Urinary bladder (tissue), 4 donors: ENCODE measurements around the gene SLC23A3. TPM values are rescaled to one million over a fixed set of nuclear protein-coding genes. Genes with fewer than 3 reads are reported as not detected.

Experiments used
- DNase-seq: peaks from one replicate; pipeline ENCODE4 v3.0.0-alpha.2; 2015; ENCODE audit errors: extremely low spot score
- H3K27ac ChIP-seq: one replicate; pipeline ENCODE4 v1.5.1; 2013; ENCODE audit warnings: low read depth, mild to moderate bottlenecking, moderate library complexity
- H3K36me3 ChIP-seq: one replicate; pipeline ENCODE4 v1.6.1; 2013; ENCODE audit warnings: mild to moderate bottlenecking, moderate library complexity; ENCODE audit not compliant: insufficient read depth
- H3K4me1 ChIP-seq: one replicate; pipeline ENCODE4 v1.6.1; 2013; ENCODE audit warnings: mild to moderate bottlenecking, moderate library complexity; ENCODE audit not compliant: insufficient read depth
- H3K4me3 ChIP-seq: one replicate; pipeline ENCODE4 v1.5.1; 2013; ENCODE audit warnings: low read depth, low read length
- WGBS: extraction: QIAGEN DNeasy Blood & Tissue Kit; methylation state at CpG from one replicate; pipeline ENCODE4 v1.1.7; 2013; 5-methylcytosine and 5-hydroxymethylcytosine counted together
- polyA plus RNA-seq: library from polyadenylated mRNA; stranded (reverse); fragments of 200-250 nt; gene quantifications from one replicate; pipeline ENCODE4 v1.2.3, GENCODE V29; 2013
- total RNA-seq: library from RNA; depleted of rRNA; stranded (reverse); fragments of >200 nt; gene quantifications from one replicate; pipeline ENCODE4 v1.2.3, GENCODE V29; 2014
- donor health status: healthy with polysubstance abuse.
- donor health status: healthy.

The SLC23A3 gene
- total and polyA plus RNA-seq, 2 donors, result 0.79 to 2.2 TPM

DNA sequence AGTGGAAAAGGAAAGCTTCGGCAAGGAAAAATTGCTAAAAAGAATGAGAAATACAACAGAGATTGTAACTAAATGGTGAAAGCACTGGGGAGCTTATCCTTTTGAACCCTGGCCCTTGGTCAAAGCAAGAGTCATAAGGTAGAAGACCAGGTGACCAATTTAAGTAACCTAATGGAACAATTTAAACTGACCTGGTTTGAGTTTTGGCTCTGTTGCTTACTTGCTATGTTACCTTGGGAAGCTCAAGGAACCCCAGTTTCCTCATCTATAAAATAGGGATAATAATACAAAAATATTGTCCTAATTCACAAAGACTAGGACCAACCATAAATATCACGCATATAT, 57.8 kb downstream of the SLC23A3 start:
- 96% methylated on average over 2 of the region's 2 CpGs for WGBS
- H3K36me3 ChIP-seq, result no peaks in the 10 kb centered on the region
- H3K27ac ChIP-seq, result no peak overlapping the region
- H3K4me3 ChIP-seq, result no peak overlapping the region
- no peaks in the 10 kb centered on the region for H3K4me1 ChIP-seq
- no peak for DNase-seq

Other genes starting within 250 kb of the SLC23A3 start
- gene CDK5R2, start 210.4 kb downstream of the SLC23A3 start, total RNA-seq, result 0.16 TPM
- gene CDK5R2, start 210.4 kb downstream of the SLC23A3 start, polyA plus RNA-seq, result 0.23 TPM
- gene FEV, start 184.8 kb downstream of the SLC23A3 start, total RNA-seq, result not detected
- gene FEV, start 184.8 kb downstream of the SLC23A3 start, polyA plus RNA-seq, result not detected
- gene CRYBA2, start 176.6 kb downstream of the SLC23A3 start, total RNA-seq, result not detected
- not detected for gene CRYBA2, start 176.6 kb downstream of the SLC23A3 start, polyA plus RNA-seq
- not detected for gene CFAP65, start 128.5 kb downstream of the SLC23A3 start, total RNA-seq
- not detected for gene CFAP65, start 128.5 kb downstream of the SLC23A3 start, polyA plus RNA-seq
- not detected for gene IHH, start 109.1 kb downstream of the SLC23A3 start, total RNA-seq
- 0.13 TPM for gene IHH, start 109.1 kb downstream of the SLC23A3 start, polyA plus RNA-seq
- 13.3 TPM for gene NHEJ1, start 9.2 kb downstream of the SLC23A3 start, total RNA-seq
- 17.6 TPM for gene NHEJ1, start 9.2 kb downstream of the SLC23A3 start, polyA plus RNA-seq
- 23.0 TPM for gene CNPPD1, start 6.9 kb upstream of the SLC23A3 start, total RNA-seq
- 77.7 TPM for gene CNPPD1, start 6.9 kb upstream of the SLC23A3 start, polyA plus RNA-seq
- 34.7 TPM for gene RETREG2, start 8.2 kb upstream of the SLC23A3 start, total RNA-seq
- 65.4 TPM for gene RETREG2, start 8.2 kb upstream of the SLC23A3 start, polyA plus RNA-seq
- 15.3 TPM for gene ZFAND2B, start 36.8 kb upstream of the SLC23A3 start, total RNA-seq
- gene ZFAND2B, start 36.8 kb upstream of the SLC23A3 start, polyA plus RNA-seq, result 38.2 TPM
- gene ABCB6, start 48.9 kb upstream of the SLC23A3 start, total RNA-seq, result 25.7 TPM
- 54.8 TPM for gene ABCB6, start 48.9 kb upstream of the SLC23A3 start, polyA plus RNA-seq
- gene ATG9A, start 59.6 kb upstream of the SLC23A3 start, total RNA-seq, result 20.7 TPM
- gene ATG9A, start 59.6 kb upstream of the SLC23A3 start, polyA plus RNA-seq, result 54.6 TPM
- gene ANKZF1, start 59.8 kb upstream of the SLC23A3 start, total RNA-seq, result 30.6 TPM
- gene ANKZF1, start 59.8 kb upstream of the SLC23A3 start, polyA plus RNA-seq, result 22.3 TPM
- gene GLB1L, start 75.4 kb upstream of the SLC23A3 start, total RNA-seq, result 12.0 TPM
- 6.5 TPM for gene GLB1L, start 75.4 kb upstream of the SLC23A3 start, polyA plus RNA-seq
- gene STK16, start 75.5 kb upstream of the SLC23A3 start, total RNA-seq, result 11.2 TPM
- 36.3 TPM for gene STK16, start 75.5 kb upstream of the SLC23A3 start, polyA plus RNA-seq
- gene TUBA4B, start 83.2 kb upstream of the SLC23A3 start, total RNA-seq, result not detected
- not detected for gene TUBA4B, start 83.2 kb upstream of the SLC23A3 start, polyA plus RNA-seq
- gene TUBA4A, start 83.9 kb upstream of the SLC23A3 start, total RNA-seq, result 4.8 TPM
- gene TUBA4A, start 83.9 kb upstream of the SLC23A3 start, polyA plus RNA-seq, result 41.9 TPM
- 38.7 TPM for gene DNAJB2, start 109.3 kb upstream of the SLC23A3 start, total RNA-seq
- gene DNAJB2, start 109.3 kb upstream of the SLC23A3 start, polyA plus RNA-seq, result 76.9 TPM
- gene PTPRN, start 139.4 kb upstream of the SLC23A3 start, total RNA-seq, result 1.0 TPM
- 2.1 TPM for gene PTPRN, start 139.4 kb upstream of the SLC23A3 start, polyA plus RNA-seq
- gene RESP18, start 162.7 kb upstream of the SLC23A3 start, total RNA-seq, result not detected
- gene RESP18, start 162.7 kb upstream of the SLC23A3 start, polyA plus RNA-seq, result not detected
- gene DNPEP, start 217.9 kb upstream of the SLC23A3 start, total RNA-seq, result 36.9 TPM
- 96.8 TPM for gene DNPEP, start 217.9 kb upstream of the SLC23A3 start, polyA plus RNA-seq
- gene DES, start 248.3 kb upstream of the SLC23A3 start, total RNA-seq, result 1,909 TPM
- 8,236 TPM for gene DES, start 248.3 kb upstream of the SLC23A3 start, polyA plus RNA-seq